HepG2 (cell line): Measurements from ENCODE around the gene CPAMD8. TPM values are rescaled to one million over a fixed set of nuclear protein-coding genes. Genes with fewer than 3 reads are reported as not detected.

Experiments used
- ATAC-seq: fragments of 200-7000 bp; cut with Tn5 transposase; 3 replicates; pipeline ENCODE4 v1.9.1; 2020; ENCODE audit warnings: mild to moderate bottlenecking, moderate library complexity
- BruUV-seq: library from RNA; stranded (reverse); fragments of 400-500 nt; replicated peaks from 2 replicates; lab custom pipeline; 2021; lab: Mats Ljungman, UMichigan
- CTCF ChIA-PET: fragments of 300-600 bp; formaldehyde crosslinking; extraction: SDS; loops from one replicate; lab custom pipeline; 2021; ENCODE audit warnings: low total read pairs, inconsistent platforms, low intra/inter-chr PET ratio; lab: Yijun Ruan, JAX
- POLR2A ChIA-PET: fragments of 350-600 bp; sonication (Branson Sonifier 250); formaldehyde crosslinking; loops from one replicate; lab custom pipeline; 2020; ENCODE audit warnings: antibody characterized with exemption, inconsistent platforms; lab: Yijun Ruan, JAX
- DNase-seq: peaks from one replicate; pipeline ENCODE4 v3.0.0-alpha.2; 2015; ENCODE audit warnings: low spot score
- FAIRE-seq: peaks from 3 replicates; lab custom pipeline; 2011; peaks lifted over from hg19 to GRCh38; lab: Jason Lieb, UNC
- H2AFZ ChIP-seq: one replicate; pipeline ENCODE4 v1.6.1; 2011; ENCODE audit warnings: low read length, inconsistent platforms
- H3K27ac ChIP-seq: fragments of 300-600 bp; 3 replicates; pipeline ENCODE4 v1.8.0; 2011; ENCODE audit warnings: mixed run types, mild to moderate bottlenecking, mixed read lengths, low read length, inconsistent platforms; ENCODE audit not compliant: insufficient read depth; ENCODE audit errors: extremely low read length
- H3K27me3 ChIP-seq, 2 experiments: fragments of 200-600 bp in 1 of 2; 2 replicates in 1 of 2; 3 replicates in 1 of 2; pipeline versions ENCODE4 v1.6.0 to v1.8.0; 2011; ENCODE audit warnings: low read length in 2 of 2, mild to moderate bottlenecking in 2 of 2, moderate library complexity in 2 of 2, inconsistent platforms in 1 of 2; ENCODE audit not compliant: insufficient read depth in 2 of 2, control insufficient read depth in 1 of 2
- H3K36me3 ChIP-seq, 2 experiments: fragments of 200-600 bp in 1 of 2; replicated peaks in 1 of 2; 2 replicates in 1 of 2; 3 replicates in 1 of 2; pipeline versions ENCODE4 v1.5.1 to v1.8.0; 2011; ENCODE audit warnings: low read length in 2 of 2, inconsistent platforms in 1 of 2; ENCODE audit not compliant: insufficient read depth in 2 of 2, control insufficient read depth in 1 of 2
- H3K4me1 ChIP-seq: 2 replicates; pipeline ENCODE4 v1.5.1; 2012; ENCODE audit warnings: low read length, inconsistent platforms; ENCODE audit not compliant: insufficient read depth
- H3K4me2 ChIP-seq: 2 replicates; pipeline ENCODE4 v1.6.0; 2011; ENCODE audit warnings: low read depth, low read length, inconsistent platforms
- H3K4me3 ChIP-seq, 3 experiments: fragments of 200-600 bp in 1 of 3; sonication (generic), shearing (Covaris generic) in 1 of 3; replicated peaks in 1 of 3; 2 replicates each; pipeline ENCODE4 v1.5.1; 2011 to 2016; ENCODE audit warnings: low read length in 3 of 3, inconsistent platforms in 2 of 3, low read depth in 2 of 3, mild to moderate bottlenecking in 2 of 3, control low read depth in 1 of 3, mixed read lengths in 1 of 3; ENCODE audit not compliant: insufficient read depth in 1 of 3
- H3K79me2 ChIP-seq: one replicate; pipeline ENCODE4 v1.6.1; 2011; ENCODE audit warnings: low read length, inconsistent platforms; ENCODE audit not compliant: insufficient read depth
- H3K9ac ChIP-seq: 2 replicates; pipeline ENCODE4 v1.6.0; 2011; ENCODE audit warnings: mild to moderate bottlenecking, low read depth, low read length, inconsistent platforms; ENCODE audit not compliant: insufficient read depth
- H3K9me3 ChIP-seq: 2 replicates; pipeline ENCODE4 v1.5.1; 2012; ENCODE audit warnings: mild to moderate bottlenecking, low read length
- H4K20me1 ChIP-seq: 2 replicates; pipeline ENCODE4 v1.6.0; 2011; ENCODE audit warnings: inconsistent platforms, mild to moderate bottlenecking, low read length, moderate library complexity; ENCODE audit not compliant: insufficient read depth
- ADNP ChIP-seq: sonication (generic); formaldehyde crosslinking; IDR thresholded peaks from 2 replicates; pipeline ENCODE4 v1.4.0; 2020; ENCODE audit warnings: missing genetic modification reagents
- CCAR2 ChIP-seq: fragments of 200-400 bp; formaldehyde crosslinking; optimal IDR thresholded peaks from 2 replicates; pipeline ENCODE3; 2018; ENCODE audit warnings: low read depth, mild to moderate bottlenecking, low read length, moderate library complexity
- HMG20A ChIP-seq: IDR thresholded peaks from 2 replicates; pipeline ENCODE4 v1.6.1; 2016; ENCODE audit warnings: borderline replicate concordance
- KDM5A ChIP-seq: fragments of 200-600 bp; sonication (generic); IDR thresholded peaks from 2 replicates; pipeline ENCODE4 v1.7.0; 2018; ENCODE audit warnings: antibody characterized with exemption, mild to moderate bottlenecking, low read length, borderline replicate concordance
- KLF15 ChIP-seq: sonication (generic); formaldehyde crosslinking; IDR thresholded peaks from 2 replicates; pipeline ENCODE4 v1.8.1; 2023; ENCODE audit warnings: borderline replicate concordance, mild to moderate bottlenecking, inconsistent platforms, missing genetic modification reagents, mixed read lengths
- MTF1 ChIP-seq: sonication (generic); formaldehyde crosslinking; IDR thresholded peaks from 2 replicates; pipeline ENCODE4 v1.5.0; 2020; ENCODE audit warnings: missing genetic modification reagents
- MXD3 ChIP-seq: IDR thresholded peaks from 2 replicates; pipeline ENCODE4 v1.6.1; 2016; ENCODE audit warnings: mild to moderate bottlenecking, missing biosample characterization, missing genetic modification reagents
- PCBP1 ChIP-seq: fragments of 200-400 bp; formaldehyde crosslinking; IDR thresholded peaks from 2 replicates; pipeline ENCODE4 v1.6.1; 2017; ENCODE audit warnings: mild to moderate bottlenecking, low read depth, low read length, borderline replicate concordance
- TAF1 ChIP-seq: sonication (generic); formaldehyde crosslinking; IDR thresholded peaks from 2 replicates; pipeline ENCODE4 v1.4.0; 2020; ENCODE audit warnings: missing genetic modification reagents
- ZNF331 ChIP-seq: sonication (generic); formaldehyde crosslinking; IDR thresholded peaks from 2 replicates; pipeline ENCODE4 v1.4.0; 2020; ENCODE audit warnings: missing genetic modification reagents
- ZNF546 ChIP-seq: sonication (generic); formaldehyde crosslinking; conservative IDR thresholded peaks from 2 replicates; pipeline ENCODE4 v1.8.1; 2023; ENCODE audit warnings: mild to moderate bottlenecking, missing genetic modification reagents
- ZNF580 ChIP-seq: IDR thresholded peaks from 2 replicates; pipeline ENCODE4 v1.6.1; 2016; ENCODE audit warnings: low read depth, borderline replicate concordance
- ZNF644 ChIP-seq: IDR thresholded peaks from 2 replicates; pipeline ENCODE4 v1.6.1; 2016; ENCODE audit warnings: low read depth
- ZNF773 ChIP-seq: sonication (generic); formaldehyde crosslinking; IDR thresholded peaks from 2 replicates; pipeline ENCODE4 v1.4.0; 2020; ENCODE audit warnings: missing genetic modification reagents, borderline replicate concordance
- WGBS: methylation state at CpG from one replicate; pipeline ENCODE4 v1.1.6; 2017; ENCODE audit warnings: low lambda C conversion rate; 5-methylcytosine and 5-hydroxymethylcytosine counted together
- in situ Hi-C: cut with HindIII; loops from 2 replicates; pipeline ENCODE4 v1.10.0; 2017; ENCODE audit warnings: low pct_unique_long_range_greater_than_20kb; ENCODE audit not compliant: extremely low pct_ligation_motif_present
- intact Hi-C: fragments of 100-400 bp; cut with micrococcal nuclease; formaldehyde crosslinking; loops from one replicate; pipeline ENCODE4 v1.10.0; 2022; ENCODE audit not compliant: unreplicated experiment
- polyA plus RNA-seq, 8 experiments: library from polyadenylated mRNA; depleted of rRNA in 3 of 8; stranded (reverse) in 7 of 8; unstranded in 1 of 8; fragments of >200 nt; fragmentation: Illumina TruSeq in 4 of 8; extraction: Trizol in 4 of 8; gene quantifications; 2 replicates each; pipeline versions ENCODE4 v1.2.1 to v1.2.3, GENCODE V29; 2011 to 2016; ENCODE audit warnings: low read depth in 4 of 8, missing spikeins in 1 of 8, mixed read lengths in 1 of 8; ENCODE audit not compliant: insufficient read depth in 1 of 8
- total RNA-seq, 5 experiments: library from RNA; depleted of rRNA; stranded (reverse); fragments of >200 nt; fragmentation: Illumina TruSeq; extraction: Trizol; gene quantifications; 2 replicates each; pipeline ENCODE4 v1.2.3, GENCODE V29; 2016; ENCODE audit warnings: low read depth in 1 of 5

CPAMD8 gene
- total and polyA plus RNA-seq, 2 of the 13 experiments (the other 11 are each of a cell fraction or from before 2014, with no cell fraction given) = 0.29 to 0.34 TPM

GRCh38 chr19:16873594-16873993, 153.0 kb downstream of the CPAMD8 start:
- no peaks in the 10 kb centered on the region for H3K4me1 ChIP-seq
- ChIA-PET POLR2A (no interaction called here), CTCF (no interaction called here)
- no peaks in the 10 kb centered on the region for H3K27me3 ChIP-seq
- in situ Hi-C loops = no loop called here
- 100% methylated on average over 3 of the region's 3 CpGs for WGBS
- no peaks in the 10 kb centered on the region for H4K20me1 ChIP-seq
- H3K27ac ChIP-seq = no peak overlapping the region
- no peak for TF ChIP-seq MTF1 (CRISPR knock-in tag)
- no peak for TF ChIP-seq MXD3 (CRISPR knock-in tag)
- TF ChIP-seq ZNF773 (CRISPR knock-in tag) = no peak
- TF ChIP-seq ZNF331 (CRISPR knock-in tag) = no peak
- peaks cover 8% of the 10 kb centered on the region for H3K79me2 ChIP-seq
- no peak overlapping the region for H2AFZ ChIP-seq
- no TSS peak for BruUV-seq
- H3K36me3 ChIP-seq = peaks cover 21 to 61% of the 10 kb centered on the region in 2 experiments; a peak in 4 of 5 replicates
- ATAC-seq (no peak), DNase-seq (no peak), FAIRE-seq (no peak)
- intact Hi-C loops = no loop called here
- H3K4me2 ChIP-seq = no peak overlapping the region
- H3K9ac ChIP-seq = no peak overlapping the region
- H3K9me3 ChIP-seq = no peaks in the 10 kb centered on the region
- H3K4me3 ChIP-seq = no peak overlapping the region

- H3K27ac ChIP-seq = no peak overlapping the region
- no peaks in the 10 kb centered on the region for H3K4me1 ChIP-seq
- no peak for FAIRE-seq
- peaks cover 8% of the 10 kb centered on the region for H3K79me2 ChIP-seq
- TF ChIP-seq PCBP1 = no peak
- no peak for TF ChIP-seq CCAR2
- TF ChIP-seq TAF1 = no peak
- TF ChIP-seq KDM5A = no peak
- no peak for TF ChIP-seq HMG20A (CRISPR knock-in tag)
- TF ChIP-seq ADNP (CRISPR knock-in tag) = no peak
- TF ChIP-seq KLF15 (CRISPR knock-in tag) = no peak
- TF ChIP-seq ZNF546 (CRISPR knock-in tag) = no peak
- no peak for TF ChIP-seq ZNF580 (CRISPR knock-in tag)
- TF ChIP-seq ZNF644 (CRISPR knock-in tag) = no peak
- no peak overlapping the region for H3K4me2 ChIP-seq
- H2AFZ ChIP-seq = no peak overlapping the region
- no peak overlapping the region for H3K4me3 ChIP-seq
- DNase-seq = no peak
- intact Hi-C loops = no loop called here
- no peaks in the 10 kb centered on the region for H3K27me3 ChIP-seq
- ATAC-seq = no peak
- ChIA-PET CTCF (no interaction called here), POLR2A (no interaction called here)
- no peaks in the 10 kb centered on the region for H3K9me3 ChIP-seq
- H3K9ac ChIP-seq = no peak overlapping the region
- 97% methylated on average over 21 of the region's 21 CpGs for WGBS
- in situ Hi-C loops = no loop called here
- H3K36me3 ChIP-seq = peaks cover 17 to 63% of the 10 kb centered on the region in 2 experiments; a peak in 4 of 5 replicates
- BruUV-seq = no TSS peak
- no peaks in the 10 kb centered on the region for H4K20me1 ChIP-seq
Measured at GRCh38 chr19:16872728-16873127, 153.9 kb downstream of the CPAMD8 start.
